ENCODE measurements around the gene NEU4.
"Not testable (repeated sequence)": the region's sequence is repeated elsewhere in the genome, so short reads cannot be mapped to it uniquely, and the experiment has no call there.

- TF ChIP-seq EZH2 (IDR thresholded peaks at IDR 0.05; ENCODE audit: insufficient read depth, low read length); CTCF (IDR thresholded peaks at IDR 0.05; ENCODE audit: insufficient read depth, low read depth, low read length): not testable (repeated sequence)
Measured at GRCh38 chr2:241819947-241820624, 11.1 kb downstream of the NEU4 start.

Measured in astrocyte (in vitro differentiated cells and primary cell).